ENCODE results near the gene KRTAP10-6.

The KRTAP10-6 gene

DNA sequence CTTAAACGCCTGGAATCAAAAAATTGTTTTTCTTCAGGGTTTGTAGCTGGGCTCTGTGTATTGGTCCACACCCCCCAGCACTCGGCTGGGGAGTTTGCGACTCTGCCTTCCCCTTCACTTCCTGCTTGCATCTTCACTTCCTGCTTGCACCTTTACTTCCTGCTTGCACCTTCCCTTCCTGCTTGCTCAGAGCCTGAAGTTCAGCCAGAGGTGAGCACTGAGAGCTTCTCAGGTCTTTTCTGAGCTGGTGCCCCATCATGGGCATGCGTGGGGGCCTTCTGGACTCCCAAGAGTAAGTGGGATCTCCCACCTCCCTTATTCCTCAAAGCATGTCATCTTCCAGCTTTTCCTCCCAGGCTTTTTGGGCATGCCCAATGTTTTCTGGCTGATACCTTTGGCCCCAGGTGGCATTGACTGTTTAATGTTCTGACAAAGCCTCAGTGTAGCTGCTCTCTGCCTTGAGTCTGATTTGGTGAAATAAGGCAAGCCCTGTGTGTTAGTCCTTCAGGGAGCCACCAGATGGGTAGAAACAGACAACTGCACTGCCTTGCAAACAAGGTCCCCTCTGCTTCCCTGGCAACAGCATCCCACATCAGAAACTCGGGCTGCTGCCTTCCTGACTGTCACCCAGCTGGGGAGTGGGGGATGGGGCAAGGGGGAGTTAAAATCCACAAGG, 44.5 kb downstream of the KRTAP10-6 start:
- no peak overlapping the region for H3K4me3 ChIP-seq (ENCODE audit: low read depth, low read length)
- H3K36me3 ChIP-seq, result no peaks in the 10 kb centered on the region
- TF ChIP-seq, protein P1, sequence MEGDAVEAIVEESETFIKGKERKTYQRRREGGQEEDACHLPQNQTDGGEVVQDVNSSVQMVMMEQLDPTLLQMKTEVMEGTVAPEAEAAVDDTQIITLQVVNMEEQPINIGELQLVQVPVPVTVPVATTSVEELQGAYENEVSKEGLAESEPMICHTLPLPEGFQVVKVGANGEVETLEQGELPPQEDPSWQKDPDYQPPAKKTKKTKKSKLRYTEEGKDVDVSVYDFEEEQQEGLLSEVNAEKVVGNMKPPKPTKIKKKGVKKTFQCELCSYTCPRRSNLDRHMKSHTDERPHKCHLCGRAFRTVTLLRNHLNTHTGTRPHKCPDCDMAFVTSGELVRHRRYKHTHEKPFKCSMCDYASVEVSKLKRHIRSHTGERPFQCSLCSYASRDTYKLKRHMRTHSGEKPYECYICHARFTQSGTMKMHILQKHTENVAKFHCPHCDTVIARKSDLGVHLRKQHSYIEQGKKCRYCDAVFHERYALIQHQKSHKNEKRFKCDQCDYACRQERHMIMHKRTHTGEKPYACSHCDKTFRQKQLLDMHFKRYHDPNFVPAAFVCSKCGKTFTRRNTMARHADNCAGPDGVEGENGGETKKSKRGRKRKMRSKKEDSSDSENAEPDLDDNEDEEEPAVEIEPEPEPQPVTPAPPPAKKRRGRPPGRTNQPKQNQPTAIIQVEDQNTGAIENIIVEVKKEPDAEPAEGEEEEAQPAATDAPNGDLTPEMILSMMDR (IDR thresholded peaks at IDR 0.05; ENCODE audit: low read depth, low read length), result no peak
- H3K27ac ChIP-seq, result no peak overlapping the region
- H3K9me3 ChIP-seq (ENCODE audit: severe bottlenecking), result peaks cover 20% of the 10 kb centered on the region
- DNase-seq, result no peak
- H3K27me3 ChIP-seq (ENCODE audit: insufficient read depth, low read depth, severe bottlenecking), result no peaks in the 10 kb centered on the region

DNA sequence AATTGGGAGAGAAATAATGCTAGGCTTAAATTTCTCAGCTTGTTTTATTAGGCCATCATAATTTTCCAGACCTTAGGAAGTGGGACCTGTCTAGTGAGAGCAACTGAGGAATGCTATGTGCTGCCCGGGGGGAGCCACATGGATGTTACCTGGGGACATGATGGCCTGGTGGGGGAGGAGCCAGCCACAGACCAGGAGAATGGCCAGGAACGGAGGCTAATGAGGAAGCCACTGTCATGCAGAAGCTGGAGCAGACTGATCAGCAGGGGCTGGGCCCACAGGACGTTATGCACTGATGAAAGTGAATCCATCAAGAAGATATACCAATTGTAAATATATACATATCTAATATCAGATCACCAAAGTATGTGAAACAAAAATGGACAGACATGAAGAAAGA, 47.7 kb downstream of the KRTAP10-6 start:
- H3K36me3 ChIP-seq, result no peaks in the 10 kb centered on the region
- peaks cover 26% of the 10 kb centered on the region for H3K9me3 ChIP-seq (ENCODE audit: severe bottlenecking)
- no peak for DNase-seq
- H3K27ac ChIP-seq, result no peak overlapping the region
- no peak overlapping the region for H3K4me3 ChIP-seq (ENCODE audit: low read depth, low read length)
- no peaks in the 10 kb centered on the region for H3K27me3 ChIP-seq (ENCODE audit: insufficient read depth, low read depth, severe bottlenecking)
- TF ChIP-seq, protein P1 (IDR thresholded peaks at IDR 0.05; ENCODE audit: low read depth, low read length), result no peak

- Histone ChIP-seq H3K27me3 (ENCODE audit: insufficient read depth, low read depth, severe bottlenecking) (no peaks in the 10 kb centered on the region), H3K36me3 (no peaks in the 10 kb centered on the region), H3K4me3 (ENCODE audit: low read depth, low read length) (no peak overlapping the region), H3K27ac (no peak overlapping the region), H3K9me3 (ENCODE audit: severe bottlenecking) (peaks cover 24% of the 10 kb centered on the region)
- no peak for DNase-seq
- TF ChIP-seq, protein P1 (IDR thresholded peaks at IDR 0.05; ENCODE audit: low read depth, low read length), result no peak
These were observed 49.6 kb downstream of the KRTAP10-6 start for GRCh38 chr21:44542716-44543115.

All from WERI-Rb-1 (cell line).